NT2/D1 (cell line): ENCODE results near the gene CHURC1.

Experiments used
- SUZ12 ChIP-seq: IDR thresholded peaks from 2 replicates; pipeline ENCODE4 v1.6.1; 2011; ENCODE audit not compliant: insufficient read length, insufficient read depth; ENCODE audit errors: extremely low read depth
- YY1 ChIP-seq: IDR thresholded peaks from 2 replicates; pipeline ENCODE4 v1.6.1; 2011; ENCODE audit not compliant: insufficient read length, insufficient read depth
- ZNF274 ChIP-seq: IDR thresholded peaks from 2 replicates; pipeline ENCODE4 v1.6.1; 2011; ENCODE audit warnings: mild to moderate bottlenecking, low read depth, low read length

- TF ChIP-seq ZNF274: no peak
- TF ChIP-seq SUZ12: no peak
- no peak for TF ChIP-seq YY1
These were observed 55.8 kb downstream of the CHURC1 start for GRCh38 chr14:64970041-64970440.
